Stomach smooth muscle (tissue), 2 donors: ENCODE data around the gene BLTP2.

ENCODE experiments used
- H3K27ac ChIP-seq: one replicate; pipeline ENCODE4 v1.7.0; 2013; ENCODE audit warnings: mild to moderate bottlenecking, low read length, inconsistent platforms
- H3K27me3 ChIP-seq, 2 donors: one replicate each; pipeline ENCODE4 v1.7.0; 2013; ENCODE audit warnings: low read length in 2 of 2; ENCODE audit not compliant: insufficient read depth in 2 of 2, control insufficient read depth in 1 of 2
- H3K36me3 ChIP-seq, 2 donors: one replicate each; pipeline ENCODE4 v1.7.0; 2013; ENCODE audit warnings: low read length in 2 of 2; ENCODE audit not compliant: control insufficient read depth in 2 of 2, insufficient read depth in 2 of 2
- H3K4me1 ChIP-seq: one replicate; pipeline ENCODE4 v1.7.0; 2013; ENCODE audit warnings: low read length; ENCODE audit not compliant: control insufficient read depth, insufficient read depth
- H3K4me3 ChIP-seq, 2 donors: one replicate each; pipeline ENCODE4 v1.7.0; 2013; ENCODE audit warnings: low read length in 2 of 2
- H3K9ac ChIP-seq, 2 donors: one replicate each; pipeline ENCODE4 v1.7.0; 2013; ENCODE audit warnings: low read length in 2 of 2, mild to moderate bottlenecking in 1 of 2
- H3K9me3 ChIP-seq, 2 donors: one replicate each; pipeline ENCODE4 v1.7.0; 2013; ENCODE audit warnings: low read length in 2 of 2; ENCODE audit not compliant: control insufficient read depth in 2 of 2
- donor health status: healthy.
- donor health status: Pancreatic carcinoma.

The BLTP2 gene

DNA sequence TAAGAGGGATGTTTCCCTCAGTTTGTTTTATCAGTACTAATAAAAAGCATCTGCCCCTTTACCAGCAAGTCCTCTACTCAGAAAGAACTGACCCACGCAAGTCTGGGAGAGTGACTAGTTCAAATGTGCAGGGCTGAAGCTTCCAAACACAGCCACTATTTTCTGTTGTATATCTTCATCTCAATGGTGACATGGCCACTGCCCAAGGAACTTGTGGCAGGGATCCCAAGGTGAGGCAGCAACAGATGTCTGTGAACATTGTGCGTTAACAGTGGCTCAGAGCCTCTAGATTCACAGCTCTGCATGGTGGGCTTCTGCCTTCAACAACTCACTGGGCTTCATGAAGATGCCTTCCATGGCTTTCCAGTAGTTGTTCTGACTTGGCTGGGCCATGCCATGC is 3.7 kb upstream of the BLTP2 start:
- Histone ChIP-seq H3K4me1 (peaks cover 25% of the 10 kb centered on the region), H3K27me3 (no peaks in the 10 kb centered on the region), H3K4me3 (no peak overlapping the region), H3K9ac (no peak overlapping the region), H3K9me3 (no peaks in the 10 kb centered on the region), H3K36me3 (peaks cover 11 to 17% of the 10 kb centered on the region in 2 donors), H3K27ac (no peak overlapping the region)

DNA sequence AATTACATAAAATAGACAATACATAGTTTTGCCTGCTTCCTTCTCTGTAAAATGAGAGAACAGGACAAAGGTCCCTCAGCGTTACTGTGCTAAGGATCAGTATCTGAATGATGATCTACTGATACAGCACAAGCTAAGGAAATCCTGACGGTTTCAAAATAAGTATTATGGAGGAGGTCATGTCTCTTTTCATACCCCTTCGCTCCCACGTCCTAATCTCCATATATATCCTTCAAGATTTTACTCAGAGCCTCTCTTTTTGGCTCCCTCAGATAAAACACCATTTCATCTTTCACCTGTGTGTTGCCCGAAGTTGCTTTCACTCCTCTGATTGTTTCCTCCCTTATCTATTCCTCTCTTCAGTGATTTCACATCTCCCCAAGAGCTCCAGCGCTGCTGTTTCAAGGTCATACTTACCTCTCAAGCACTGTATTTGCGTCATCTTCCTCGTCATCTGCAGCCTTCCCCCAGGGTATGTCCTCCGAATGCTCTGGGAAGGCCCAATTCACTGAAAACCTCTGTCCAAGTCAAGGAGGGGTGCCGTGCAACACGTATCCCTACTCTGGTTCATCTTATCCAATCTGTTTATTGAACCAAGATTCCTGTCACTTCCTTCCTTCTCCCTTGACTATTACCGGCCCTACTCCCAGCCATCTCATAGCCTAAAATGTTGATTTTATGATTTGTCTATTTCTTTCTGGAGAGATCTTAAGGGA is 1.2 kb upstream of the BLTP2 start:
- peak overlapping the region; percentile 69 for H3K27ac ChIP-seq
- peaks cover 21 to 22% of the 10 kb centered on the region in 2 donors for H3K36me3 ChIP-seq
- H3K4me3 ChIP-seq = peak overlapping the region; percentile 54 to 93
- peaks cover 36% of the 10 kb centered on the region for H3K4me1 ChIP-seq
- no peaks in the 10 kb centered on the region for H3K27me3 ChIP-seq
- no peaks in the 10 kb centered on the region for H3K9me3 ChIP-seq
- peak overlapping the region; percentile 79 to 86 for H3K9ac ChIP-seq

DNA sequence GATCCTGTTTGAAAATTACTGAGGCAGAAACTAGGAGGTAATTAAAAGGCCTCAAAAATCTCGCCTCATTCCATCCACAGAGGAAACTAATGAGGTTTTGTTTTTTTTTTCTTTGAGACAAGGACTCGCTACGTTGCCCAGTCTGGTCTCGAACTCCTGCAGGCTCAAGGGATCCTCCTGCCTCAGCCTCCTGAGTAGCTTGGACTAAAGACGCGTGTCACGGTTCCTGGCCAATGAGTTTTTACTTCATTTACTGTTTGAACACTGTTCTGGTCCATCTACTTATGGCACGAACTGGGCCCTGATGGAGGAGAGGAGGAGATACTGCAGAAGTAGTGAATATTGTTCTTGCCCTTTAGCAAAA is 600 bp upstream of the BLTP2 start:
- peak overlapping the region; percentile 75 to 93 for H3K4me3 ChIP-seq
- H3K9ac ChIP-seq = peak overlapping the region; percentile 79 to 86
- no peaks in the 10 kb centered on the region for H3K27me3 ChIP-seq
- peak overlapping the region; percentile 69 for H3K27ac ChIP-seq
- H3K4me1 ChIP-seq = peaks cover 36% of the 10 kb centered on the region
- no peaks in the 10 kb centered on the region for H3K9me3 ChIP-seq
- H3K36me3 ChIP-seq = peaks cover 26 to 27% of the 10 kb centered on the region in 2 donors

- Histone ChIP-seq H3K4me3 (peak overlapping the region; percentile 87 to 93), H3K9me3 (no peaks in the 10 kb centered on the region), H3K9ac (peak overlapping the region; percentile 79 to 93), H3K27ac (peak overlapping the region; percentile 69), H3K36me3 (peaks cover 36% of the 10 kb centered on the region in 2 donors), H3K4me1 (peaks cover 36% of the 10 kb centered on the region), H3K27me3 (no peaks in the 10 kb centered on the region)
Measured at GRCh38 chr17:28643983-28644786, 773 bp downstream of the BLTP2 start.

DNA sequence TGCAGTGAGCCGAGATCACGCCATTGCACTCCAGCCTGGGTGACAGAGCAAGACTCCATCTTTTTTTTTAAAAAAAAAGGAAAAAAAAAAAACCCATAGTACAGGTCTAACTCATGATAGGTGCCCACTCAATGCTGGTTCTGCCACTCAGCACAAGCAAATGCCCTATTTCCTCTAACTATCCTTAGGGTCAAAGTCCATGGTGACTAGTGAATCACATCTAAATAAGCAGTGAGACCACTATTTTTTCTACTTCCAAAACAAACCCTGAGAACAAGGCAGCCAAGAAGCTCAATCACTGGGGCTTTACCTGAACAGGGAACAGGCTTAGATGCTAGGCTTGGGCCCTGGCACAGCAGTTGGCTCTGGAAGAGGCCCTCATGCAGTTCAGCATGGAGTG is 3.4 kb downstream of the BLTP2 start:
- H3K9ac ChIP-seq = no peak overlapping the region
- H3K27me3 ChIP-seq = no peaks in the 10 kb centered on the region
- H3K27ac ChIP-seq = no peak overlapping the region
- no peaks in the 10 kb centered on the region for H3K9me3 ChIP-seq
- H3K4me3 ChIP-seq = no peak overlapping the region
- H3K36me3 ChIP-seq = peaks cover 51 to 55% of the 10 kb centered on the region in 2 donors
- H3K4me1 ChIP-seq = peaks cover 31% of the 10 kb centered on the region

DNA sequence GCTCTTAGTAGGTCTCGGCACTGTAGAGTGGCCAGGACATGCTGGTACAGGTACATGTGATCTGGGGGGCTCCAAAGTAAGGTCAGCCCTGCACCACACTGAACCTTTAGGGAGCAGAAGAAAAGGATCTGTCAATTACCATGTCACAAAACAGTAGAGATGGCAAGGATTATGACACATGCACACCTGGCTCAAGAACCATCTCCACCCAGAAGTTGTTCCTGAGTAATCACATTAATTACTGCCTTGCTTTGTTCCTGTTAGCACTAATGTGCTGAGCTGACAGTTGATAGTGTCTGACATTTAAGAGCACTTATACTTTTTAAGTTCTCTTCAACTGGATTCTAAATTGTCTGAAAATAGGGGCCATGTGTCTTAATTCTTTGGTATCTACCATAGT is 9.5 kb downstream of the BLTP2 start:
- H3K4me1 ChIP-seq = no peaks in the 10 kb centered on the region
- no peaks in the 10 kb centered on the region for H3K27me3 ChIP-seq
- H3K36me3 ChIP-seq = peaks cover 87 to 88% of the 10 kb centered on the region in 2 donors
- no peak overlapping the region for H3K4me3 ChIP-seq
- no peak overlapping the region for H3K27ac ChIP-seq
- no peak overlapping the region for H3K9ac ChIP-seq
- H3K9me3 ChIP-seq = no peaks in the 10 kb centered on the region

DNA sequence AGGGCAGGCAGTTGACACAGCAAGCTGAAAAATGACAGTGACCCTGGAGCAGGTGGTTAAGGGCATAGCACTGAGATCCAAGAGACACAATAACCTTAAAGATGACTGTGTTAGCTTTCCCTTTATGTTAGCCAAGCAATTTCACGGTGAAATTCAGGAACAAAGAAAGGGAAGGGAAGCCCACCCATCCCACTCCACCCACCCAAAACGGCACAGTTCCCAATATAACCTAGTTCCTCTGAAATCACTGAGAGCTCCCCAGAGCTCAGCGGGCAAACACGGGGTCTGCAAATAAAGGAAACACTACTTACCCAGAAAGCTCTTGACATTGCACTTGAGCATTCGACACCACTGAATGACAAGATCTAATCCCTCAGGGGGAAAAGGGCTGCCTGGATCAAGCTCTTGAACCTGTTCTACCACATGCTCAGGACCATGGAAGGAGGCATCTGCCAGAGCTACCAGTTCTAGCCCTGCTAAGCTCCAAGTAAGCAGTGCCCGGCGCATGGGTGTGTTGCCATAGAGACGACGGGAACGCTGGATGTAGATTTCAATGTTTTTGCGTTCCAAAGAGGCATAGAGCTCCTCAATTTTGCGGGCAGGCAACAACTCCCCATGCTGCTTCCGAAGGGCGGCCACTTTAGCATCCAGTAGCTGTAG is 10.6 kb downstream of the BLTP2 start:
- no peaks in the 10 kb centered on the region for H3K9me3 ChIP-seq
- H3K9ac ChIP-seq = no peak overlapping the region
- H3K27ac ChIP-seq = no peak overlapping the region
- no peaks in the 10 kb centered on the region for H3K27me3 ChIP-seq
- peaks cover 83% of the 10 kb centered on the region in 2 donors for H3K36me3 ChIP-seq
- H3K4me1 ChIP-seq = no peaks in the 10 kb centered on the region
- H3K4me3 ChIP-seq = no peak overlapping the region

GRCh38 chr17:28626818-28627217 is 18.1 kb downstream of the BLTP2 start:
- Histone ChIP-seq H3K27me3 (no peaks in the 10 kb centered on the region), H3K9ac (no peak overlapping the region), H3K4me3 (no peak overlapping the region), H3K9me3 (no peaks in the 10 kb centered on the region), H3K36me3 (peaks cover 44 to 49% of the 10 kb centered on the region in 2 donors), H3K4me1 (no peaks in the 10 kb centered on the region), H3K27ac (no peak overlapping the region)

DNA sequence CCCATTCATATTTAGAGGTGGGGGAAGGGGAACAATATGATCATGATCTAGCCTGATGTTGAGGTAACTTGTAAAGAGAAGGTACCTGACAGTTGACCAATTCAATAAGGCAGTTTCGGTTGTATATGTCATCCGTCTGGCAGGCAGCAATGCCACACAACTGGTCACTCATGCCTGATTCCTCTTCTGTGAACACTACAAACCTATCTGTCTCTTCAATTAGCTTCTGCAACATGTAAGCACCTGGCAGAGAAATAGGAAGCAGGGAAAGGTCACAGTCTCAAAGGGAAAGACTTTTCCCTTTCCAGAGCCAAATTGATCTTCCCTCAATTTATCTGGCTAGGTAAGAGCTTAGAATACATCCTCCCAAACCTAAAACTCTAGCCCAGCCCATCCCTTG is 20.8 kb downstream of the BLTP2 start:
- Histone ChIP-seq H3K27ac (no peak overlapping the region), H3K9ac (no peak overlapping the region), H3K27me3 (no peaks in the 10 kb centered on the region), H3K4me1 (no peaks in the 10 kb centered on the region), H3K9me3 (no peaks in the 10 kb centered on the region), H3K36me3 (peaks cover 55 to 61% of the 10 kb centered on the region in 2 donors), H3K4me3 (no peak overlapping the region)

DNA sequence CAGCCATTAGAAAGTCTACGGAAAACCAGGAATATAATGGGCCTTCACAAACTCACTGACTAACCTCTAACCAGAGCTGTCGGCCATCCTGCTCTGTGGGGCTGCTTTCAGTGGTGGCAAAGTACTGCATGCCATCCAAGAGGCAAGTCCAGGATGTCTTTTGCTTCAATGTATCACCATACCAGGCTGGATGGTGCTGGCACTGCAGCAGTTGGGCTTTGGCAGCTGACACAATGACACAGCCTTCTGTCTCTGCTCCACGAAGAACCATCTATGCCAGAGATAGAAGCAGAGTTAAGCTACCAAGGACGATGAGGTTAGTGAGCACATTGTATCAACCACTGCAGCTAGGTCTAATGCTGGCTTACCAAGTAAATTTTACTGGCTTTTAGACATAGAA is 21.3 kb downstream of the BLTP2 start:
- H3K27me3 ChIP-seq = no peaks in the 10 kb centered on the region
- peaks cover 59 to 66% of the 10 kb centered on the region in 2 donors for H3K36me3 ChIP-seq
- no peak overlapping the region for H3K27ac ChIP-seq

More for the DNA sequence above, 21.3 kb downstream of the BLTP2 start:
- no peaks in the 10 kb centered on the region for H3K9me3 ChIP-seq
- H3K4me1 ChIP-seq = no peaks in the 10 kb centered on the region
- H3K9ac ChIP-seq = no peak overlapping the region
- H3K4me3 ChIP-seq = no peak overlapping the region
